Muscle of leg (tissue), 11 donors: ENCODE results near the gene MT1X. TPM values are rescaled to one million over a fixed set of nuclear protein-coding genes. Genes with fewer than 3 reads are reported as not detected.
A peak's percentile ranks its signal among the peaks of the same experiment; 100 is the strongest.

Source experiments
- DNase-seq: peaks from one replicate; pipeline ENCODE4 v3.0.0; 2013
- H3K27ac ChIP-seq: one replicate; pipeline ENCODE4 v1.5.1; 2013; ENCODE audit warnings: mild to moderate bottlenecking, low read length, control low read depth
- H3K27me3 ChIP-seq: one replicate; pipeline ENCODE4 v1.6.1; 2013; ENCODE audit warnings: low read length; ENCODE audit not compliant: control insufficient read depth, insufficient read depth
- H3K36me3 ChIP-seq: one replicate; pipeline ENCODE4 v1.6.1; 2013; ENCODE audit warnings: low read length; ENCODE audit not compliant: control insufficient read depth, insufficient read depth
- H3K4me1 ChIP-seq: one replicate; pipeline ENCODE4 v1.6.1; 2013; ENCODE audit warnings: low read length; ENCODE audit not compliant: control insufficient read depth, insufficient read depth
- H3K4me3 ChIP-seq: one replicate; pipeline ENCODE4 v1.5.1; 2013; ENCODE audit warnings: low read length, control low read depth
- H3K9me3 ChIP-seq: replicated peaks from 2 replicates; pipeline ENCODE4 v1.6.1; 2013; ENCODE audit warnings: low read depth, low read length; ENCODE audit not compliant: control insufficient read depth
- WGBS: methylation state at CpG from one replicate; pipeline ENCODE4 v1.1.5; 2013; ENCODE audit warnings: missing lambda C conversion rate; ENCODE audit not compliant: insufficient coverage; 5-methylcytosine and 5-hydroxymethylcytosine counted together
- polyA plus RNA-seq, 8 donors: library from polyadenylated mRNA; unstranded; fragments of 120-200 nt; gene quantifications; one replicate each; pipeline versions ENCODE4 v1.2.1 to v1.2.3, GENCODE V29; 2013; ENCODE audit warnings: inconsistent platforms in 1 of 8, low replicate concordance in 1 of 8; ENCODE audit not compliant: insufficient read length in 8 of 8, insufficient read depth in 1 of 8
- total RNA-seq: library from RNA; stranded (reverse); fragments of 120-200 nt; gene quantifications from one replicate; pipeline ENCODE4 v1.2.4, GENCODE V29; 2013

The MT1X gene
- total and polyA plus RNA-seq, 9 donors = 7.3 to 16.8 (median 11.1) TPM

DNA sequence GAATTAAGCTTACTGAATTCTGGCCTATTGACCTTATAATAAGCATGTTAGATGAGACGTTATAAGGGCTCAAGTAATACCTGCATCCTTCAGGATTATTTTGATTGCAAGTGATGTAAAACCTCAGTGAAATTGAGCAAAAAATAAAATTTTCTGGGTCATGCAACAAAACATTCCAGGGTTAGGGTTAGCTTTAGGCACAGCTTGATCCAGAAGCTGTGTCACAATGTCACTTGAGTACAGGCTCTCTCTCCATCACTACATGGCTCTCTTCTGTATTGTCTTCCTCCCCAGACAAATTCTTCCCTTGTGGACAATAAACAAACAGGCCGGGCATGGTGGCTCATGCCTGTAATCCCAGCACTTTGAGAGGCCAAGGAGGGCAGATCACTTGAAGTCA is 44.0 kb downstream of the MT1X start:
- no peak for DNase-seq
- H3K4me3 ChIP-seq = no peak overlapping the region
- peaks cover 13% of the 10 kb centered on the region for H3K4me1 ChIP-seq
- no CpG with 5 or more reads among the region's 2 CpGs for WGBS
- no peak overlapping the region for H3K27ac ChIP-seq
- no peaks in the 10 kb centered on the region for H3K9me3 ChIP-seq
- H3K27me3 ChIP-seq = no peaks in the 10 kb centered on the region
- no peaks in the 10 kb centered on the region for H3K36me3 ChIP-seq

DNA sequence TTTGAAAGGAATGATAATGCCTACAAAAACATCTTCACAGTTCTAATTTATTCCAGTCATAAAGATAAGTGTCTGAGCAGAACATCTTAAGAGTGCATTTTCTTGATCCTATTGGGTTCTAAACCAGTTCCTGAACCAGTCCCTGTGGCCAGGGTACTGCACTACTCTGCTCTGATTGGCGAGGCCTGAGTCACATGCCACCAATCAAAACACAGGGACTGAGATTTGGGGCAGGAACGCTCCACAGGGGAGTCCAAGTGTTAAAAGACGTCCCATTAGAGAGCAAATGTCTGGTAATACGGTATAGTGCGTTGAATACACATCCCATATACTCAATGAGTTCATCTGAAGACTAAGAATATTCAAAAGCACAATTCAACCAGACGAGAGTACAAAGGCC is 44.7 kb downstream of the MT1X start:
- no peaks in the 10 kb centered on the region for H3K36me3 ChIP-seq
- no peak overlapping the region for H3K27ac ChIP-seq
- 83% methylated on average over 1 of the region's 6 CpGs for WGBS
- no peaks in the 10 kb centered on the region for H3K9me3 ChIP-seq
- H3K4me3 ChIP-seq = no peak overlapping the region
- no peaks in the 10 kb centered on the region for H3K27me3 ChIP-seq
- H3K4me1 ChIP-seq = peaks cover 13% of the 10 kb centered on the region
- DNase-seq = no peak

GRCh38 chr16:56728027-56728426 is 45.8 kb downstream of the MT1X start:
- Histone ChIP-seq H3K4me3 (no peak overlapping the region), H3K27ac (no peak overlapping the region), H3K27me3 (no peaks in the 10 kb centered on the region), H3K36me3 (no peaks in the 10 kb centered on the region), H3K4me1 (peaks cover 13% of the 10 kb centered on the region), H3K9me3 (no peaks in the 10 kb centered on the region)
- WGBS = no CpG with 5 or more reads among the region's 1 CpG
- DNase-seq = no peak

- no peaks in the 10 kb centered on the region for H3K9me3 ChIP-seq
These were observed 46.9 kb downstream of the MT1X start for GRCh38 chr16:56728980-56729734.

DNA sequence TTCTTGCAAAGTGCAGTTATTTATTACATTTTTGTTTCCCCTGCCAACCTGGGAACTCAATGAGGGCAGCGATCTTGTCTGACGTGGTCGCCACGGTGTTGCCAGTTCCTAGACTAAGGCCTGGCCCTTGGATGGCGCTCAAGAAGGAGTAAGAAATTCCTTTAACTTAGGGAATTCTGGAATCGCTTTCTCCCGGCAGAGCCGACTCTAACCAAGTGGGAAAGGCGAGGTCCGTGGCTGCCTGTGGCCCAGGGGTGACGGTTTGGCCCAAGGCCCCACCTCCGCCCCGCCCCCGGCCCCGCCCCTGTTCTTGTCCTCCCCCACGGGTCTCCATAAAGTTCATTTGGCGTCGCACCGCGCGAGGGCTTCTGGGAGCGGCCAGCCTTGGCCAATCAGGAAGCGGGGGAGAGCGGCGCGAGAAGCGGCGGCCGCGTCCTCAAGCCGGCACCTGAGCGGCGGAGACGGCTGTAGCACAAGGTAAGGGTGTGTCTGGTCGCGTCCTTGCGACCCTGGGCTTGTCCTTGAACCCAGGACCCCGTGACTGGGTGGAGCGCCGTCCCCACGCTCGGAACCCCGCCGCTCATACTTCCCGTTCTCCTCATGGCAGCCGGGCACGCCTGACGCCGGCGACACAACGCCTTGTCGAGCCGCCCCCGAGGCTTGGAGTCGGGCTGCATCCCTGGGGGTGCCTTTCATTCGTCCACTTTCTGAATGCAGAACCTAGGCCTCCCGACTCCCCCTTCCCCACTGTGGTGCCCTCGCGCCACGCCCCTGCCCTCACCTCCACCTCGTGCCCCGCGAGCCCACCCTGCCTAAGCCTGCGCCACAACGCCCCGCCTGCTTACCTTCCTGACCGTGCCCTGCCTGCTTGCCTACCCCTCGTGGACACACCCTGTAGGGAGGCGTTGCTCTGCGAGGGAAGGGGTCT is 47.7 kb downstream of the MT1X start, which contains the start of gene NUP93:
NUP93 (plus strand) TSS at position 395 of the 928 bp plus-strand sequence. CDS start 18,119 bp downstream, outside the sequence.
- Histone ChIP-seq H3K27ac (peak within 1 kb of the TSS; percentile 86), H3K4me1 (peaks cover 13% of the 10 kb centered on the region), H3K36me3 (no peaks in the 10 kb centered on the region), H3K9me3 (no peaks in the 10 kb centered on the region), H3K4me3 (peak within 1 kb of the TSS; percentile 95), H3K27me3 (no peaks in the 10 kb centered on the region)
- peak; percentile 98 for DNase-seq
- under 1% methylated on average over 56 of the region's 70 CpGs for WGBS

More at GRCh38 chr16:56728980-56729734, 46.9 kb downstream of the MT1X start:
- 36% methylated on average over 5 of the region's 8 CpGs for WGBS
- peak overlapping the region; percentile 95 for H3K4me3 ChIP-seq
- DNase-seq = no peak
- H3K4me1 ChIP-seq = peaks cover 13% of the 10 kb centered on the region
- H3K27ac ChIP-seq = peak overlapping the region; percentile 86
- no peaks in the 10 kb centered on the region for H3K27me3 ChIP-seq
- no peaks in the 10 kb centered on the region for H3K36me3 ChIP-seq

DNA sequence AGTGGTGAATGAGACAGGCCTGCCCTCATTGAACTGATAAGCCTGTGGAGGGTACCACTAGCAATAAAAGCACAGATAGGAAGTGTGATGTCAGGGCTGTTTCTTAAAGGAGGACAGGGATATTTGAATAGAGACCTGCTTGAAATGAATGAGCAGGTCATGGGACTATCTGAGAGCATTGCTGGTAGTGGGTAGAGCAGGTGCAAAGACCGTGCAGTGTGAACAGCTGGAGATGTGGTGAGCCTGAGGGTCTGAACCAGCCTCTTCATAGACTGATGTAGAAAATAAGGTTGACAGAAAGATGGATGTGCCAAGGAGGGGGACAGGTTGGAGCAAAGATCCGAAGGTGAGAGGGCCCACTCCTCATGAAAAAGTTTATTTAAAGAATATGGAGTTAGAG is 50.1 kb downstream of the MT1X start:
- Histone ChIP-seq H3K4me1 (peaks cover 13% of the 10 kb centered on the region), H3K27ac (no peak overlapping the region), H3K27me3 (no peaks in the 10 kb centered on the region), H3K36me3 (no peaks in the 10 kb centered on the region), H3K4me3 (no peak overlapping the region), H3K9me3 (no peaks in the 10 kb centered on the region)
- no peak for DNase-seq
- WGBS = 93% methylated on average over 1 of the region's 2 CpGs

DNA sequence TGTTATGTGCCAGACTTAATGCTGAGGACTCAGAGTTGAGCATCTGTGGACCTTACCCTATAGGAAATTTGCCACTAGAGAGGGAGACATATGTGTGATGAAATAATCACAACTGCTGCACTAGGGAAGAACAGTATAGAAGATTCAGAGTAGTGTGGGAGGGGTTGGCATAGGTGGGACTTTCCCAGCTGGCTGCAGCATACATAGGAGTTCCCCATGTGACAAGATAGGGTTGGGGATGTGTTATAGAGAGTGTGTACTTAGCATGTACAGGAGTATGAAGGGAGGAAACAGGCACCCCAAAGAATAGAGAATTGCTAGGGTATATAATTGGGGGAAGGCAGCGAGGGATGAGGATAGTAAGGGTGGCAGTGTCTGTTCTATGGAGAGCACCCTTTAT is 50.6 kb downstream of the MT1X start:
- Histone ChIP-seq H3K9me3 (no peaks in the 10 kb centered on the region), H3K36me3 (no peaks in the 10 kb centered on the region), H3K4me1 (peaks cover 13% of the 10 kb centered on the region), H3K27me3 (no peaks in the 10 kb centered on the region), H3K27ac (no peak overlapping the region), H3K4me3 (no peak overlapping the region)
- DNase-seq = no peak
- no CpG with 5 or more reads among the region's 1 CpG for WGBS

Other genes with a start within 250 kb of the MT1X start
- 73.8 TPM for gene NUDT21, start 231.1 kb upstream of the MT1X start, total RNA-seq
- gene NUDT21, start 231.1 kb upstream of the MT1X start, polyA plus RNA-seq = 10 to 100 TPM; 47.3 to 77.1 (median 61.6) TPM
- 39.3 TPM for gene OGFOD1, start 230.9 kb upstream of the MT1X start, total RNA-seq
- gene OGFOD1, start 230.9 kb upstream of the MT1X start, polyA plus RNA-seq = 10 to 100 TPM; 30.7 to 46.2 (median 37.8) TPM
- 58.3 TPM for gene BBS2, start 162.4 kb upstream of the MT1X start, total RNA-seq
- gene BBS2, start 162.4 kb upstream of the MT1X start, polyA plus RNA-seq = 10 to 100 TPM; 27.9 to 42.7 (median 36.2) TPM
- gene MT4, start 117.4 kb upstream of the MT1X start, total RNA-seq = not detected
- gene MT4, start 117.4 kb upstream of the MT1X start, polyA plus RNA-seq = not detected
- 12.6 TPM for gene MT3, start 92.9 kb upstream of the MT1X start, total RNA-seq
- gene MT3, start 92.9 kb upstream of the MT1X start, polyA plus RNA-seq = 10 to 100 TPM in 3 of 8 donors, 1 to 10 TPM in 5; 3.9 to 15.8 (median 9.0) TPM
- 9.9 TPM for gene MT2A, start 73.9 kb upstream of the MT1X start, total RNA-seq
- 10 to 100 TPM; 14.6 to 31.5 (median 25.5) TPM for gene MT2A, start 73.9 kb upstream of the MT1X start, polyA plus RNA-seq
- 29.0 TPM for gene MT1E, start 56.7 kb upstream of the MT1X start, total RNA-seq
- gene MT1E, start 56.7 kb upstream of the MT1X start, polyA plus RNA-seq = 10 to 100 TPM in 5 of 8 donors, 1 to 10 TPM in 3; 7.4 to 18.6 (median 11.7) TPM
- gene MT1M, start 49.8 kb upstream of the MT1X start, total RNA-seq = 2.4 TPM
- 1 to 10 TPM in 2 of 8 donors, under 1 TPM in 6; 0.34 to 1.2 (median 0.59) TPM for gene MT1M, start 49.8 kb upstream of the MT1X start, polyA plus RNA-seq
- gene MT1A, start 43.8 kb upstream of the MT1X start, total RNA-seq = 0.58 TPM
- under 1 TPM in 2 of 8 donors, not detected in 6; 0.41 to 0.55 TPM for gene MT1A, start 43.8 kb upstream of the MT1X start, polyA plus RNA-seq
- not detected for gene MT1B, start 30.6 kb upstream of the MT1X start, total RNA-seq
- gene MT1B, start 30.6 kb upstream of the MT1X start, polyA plus RNA-seq = under 1 TPM in 1 of 8 donors, not detected in 7; 0.64 TPM
- gene MT1F, start 24.5 kb upstream of the MT1X start, total RNA-seq = not detected
- 1 to 10 TPM in 6 of 8 donors, under 1 TPM in 2; 0.35 to 3.9 (median 1.3) TPM for gene MT1F, start 24.5 kb upstream of the MT1X start, polyA plus RNA-seq
- gene MT1G, start 14.4 kb upstream of the MT1X start, total RNA-seq = 1.2 TPM
- 10 to 100 TPM in 2 of 8 donors, 1 to 10 TPM in 1, under 1 TPM in 3, not detected in 2; 0.42 to 21.4 (median 4.3) TPM for gene MT1G, start 14.4 kb upstream of the MT1X start, polyA plus RNA-seq
- 0.40 TPM for gene MT1H, start 12.7 kb upstream of the MT1X start, total RNA-seq
- gene MT1H, start 12.7 kb upstream of the MT1X start, polyA plus RNA-seq = 1 to 10 TPM in 3 of 8 donors, under 1 TPM in 1, not detected in 4; 0.47 to 8.7 (median 6.6) TPM
- gene NUP93, start 47.7 kb downstream of the MT1X start, total RNA-seq = 54.6 TPM
- gene NUP93, start 47.7 kb downstream of the MT1X start, polyA plus RNA-seq = 10 to 100 TPM; 42.9 to 49.1 (median 45.1) TPM
- gene SLC12A3, start 182.7 kb downstream of the MT1X start, total RNA-seq = 0.04 TPM
- gene SLC12A3, start 182.7 kb downstream of the MT1X start, polyA plus RNA-seq = under 1 TPM in 6 of 8 donors, not detected in 2; 0.03 to 0.07 (median 0.04) TPM
- gene HERPUD1, start 249.7 kb downstream of the MT1X start, total RNA-seq = 41.9 TPM
- gene HERPUD1, start 249.7 kb downstream of the MT1X start, polyA plus RNA-seq = 10 to 100 TPM; 56.6 to 89.0 (median 63.1) TPM